Suprapubic skin (tissue), 4 donors: Measurements from ENCODE around the gene BGLAP.

Source experiments
- POLR2A ChIP-seq, 2 donors: fragments of 450-650 bp; IDR thresholded peaks; one replicate each; pipeline ENCODE4 v1.6.1; 2017; ENCODE audit warnings: antibody characterized with exemption in 2 of 2, mild to moderate bottlenecking in 2 of 2, moderate library complexity in 2 of 2
- POLR2AphosphoS5 ChIP-seq, 3 donors: sonication (generic); formaldehyde crosslinking; IDR thresholded peaks; one replicate each; pipeline ENCODE4 v1.6.1; 2017; ENCODE audit warnings: antibody characterized with exemption in 3 of 3

- TF ChIP-seq POLR2A (IDR thresholded peaks at IDR 0.05) (no peak), POLR2AphosphoS5 (IDR thresholded peaks at IDR 0.05) (no peak)
Observed at GRCh38 chr1:156289857-156290256, 47.9 kb downstream of the BGLAP start.
